Caco-2 (cell line): Measurements from ENCODE around the gene PACSIN2. TPM values are rescaled to one million over a fixed set of nuclear protein-coding genes. Genes with fewer than 3 reads are reported as not detected.
A peak's percentile ranks its signal among the peaks of the same experiment; 100 is the strongest.
"Not testable (repeated sequence)": the region's sequence is repeated elsewhere in the genome, so short reads cannot be mapped to it uniquely, and the experiment has no call there.

Experiments used
- BruUV-seq: library from RNA; stranded (reverse); fragments of 400-500 nt; replicated peaks from 2 replicates; lab custom pipeline; 2021; lab: Mats Ljungman, UMichigan
- CTCF ChIA-PET: fragments of 300-600 bp; sonication (Branson Sonifier 250); formaldehyde crosslinking; loops from one replicate; lab custom pipeline; 2022; ENCODE audit warnings: antibody characterized with exemption; lab: Charles Lee
- POLR2A ChIA-PET: fragments of 300-600 bp; sonication (Branson Sonifier 250); formaldehyde crosslinking; loops from one replicate; lab custom pipeline; 2022; ENCODE audit warnings: antibody characterized with exemption; lab: Charles Lee
- DNase-seq, 2 experiments: peaks; one replicate each; pipeline versions ENCODE4 v3.0.0 to v3.0.0-alpha.2; 2020 to 2022
- H3K27me3 ChIP-seq: replicated peaks from 2 replicates; pipeline ENCODE4 v1.6.0; 2011; ENCODE audit warnings: low read length; ENCODE audit not compliant: control insufficient read depth, insufficient read depth
- H3K36me3 ChIP-seq: 2 replicates; pipeline ENCODE4 v1.5.1; 2011; ENCODE audit warnings: low read length; ENCODE audit not compliant: control insufficient read depth, insufficient read depth
- H3K4me1 ChIP-seq: fragments of 250-450 bp; sonication (Bioruptor Pico); 2 replicates; pipeline ENCODE4 v1.5.1; 2020; ENCODE audit warnings: mild to moderate bottlenecking
- H3K4me3 ChIP-seq: 2 replicates; pipeline ENCODE4 v1.5.1; 2011; ENCODE audit warnings: low read depth, mild to moderate bottlenecking, control low read depth, low read length
- H3K9me3 ChIP-seq: fragments of 250-450 bp; sonication (Bioruptor Pico); 2 replicates; pipeline ENCODE4 v1.5.1; 2020; ENCODE audit warnings: mild to moderate bottlenecking, moderate library complexity
- H3K27ac Mint-ChIP-seq: one replicate; pipeline ENCODE4 v1.8.0; 2022; ENCODE audit warnings: mixed read lengths; ENCODE audit not compliant: unreplicated experiment
- H3K27me3 Mint-ChIP-seq: one replicate; pipeline ENCODE4 v1.8.0; 2022; ENCODE audit warnings: mixed read lengths; ENCODE audit not compliant: insufficient read depth, unreplicated experiment
- H3K36me3 Mint-ChIP-seq: one replicate; pipeline ENCODE4 v1.8.0; 2022; ENCODE audit warnings: mild to moderate bottlenecking, mixed read lengths; ENCODE audit not compliant: insufficient read depth, unreplicated experiment
- H3K4me1 Mint-ChIP-seq: one replicate; pipeline ENCODE4 v1.8.0; 2022; ENCODE audit warnings: low read depth, mixed read lengths; ENCODE audit not compliant: unreplicated experiment
- H3K4me3 Mint-ChIP-seq: one replicate; pipeline ENCODE4 v1.8.0; 2022; ENCODE audit warnings: mild to moderate bottlenecking, moderate library complexity, mixed read lengths; ENCODE audit not compliant: unreplicated experiment
- H3K9me3 Mint-ChIP-seq: one replicate; pipeline ENCODE4 v1.8.0; 2022; ENCODE audit warnings: mixed read lengths; ENCODE audit not compliant: unreplicated experiment
- CTCF ChIP-seq, 2 experiments: fragments of 200-600 bp in 1 of 2; IDR thresholded peaks; 1 replicate in 1 of 2; 2 replicates in 1 of 2; pipeline versions ENCODE4 v1.5.1 to v1.8.0; 2011 to 2022; ENCODE audit warnings: antibody characterized with exemption in 1 of 2, control low read depth in 1 of 2, inconsistent platforms in 1 of 2, low read depth in 1 of 2, low read length in 1 of 2, mild to moderate bottlenecking in 1 of 2, moderate library complexity in 1 of 2; ENCODE audit not compliant: insufficient read depth in 1 of 2, severe bottlenecking in 1 of 2, unreplicated experiment in 1 of 2
- intact Hi-C: fragments of 100-400 bp; cut with micrococcal nuclease; formaldehyde crosslinking; loops from one replicate; pipeline ENCODE4 v1.10.0; 2022; ENCODE audit not compliant: unreplicated experiment
- total RNA-seq: library from RNA; stranded (reverse); gene quantifications from 2 replicates; pipeline ENCODE4 v1.2.3, GENCODE V29; 2022

The PACSIN2 gene
- total RNA-seq, 1 experiment from 2014 or later, result 122 TPM

- CTCF ChIA-PET, result no interaction called here
- intact Hi-C loops, result loop anchor here (10.0 kb wide), 1 partner anchor 59 kb away; the partner anchor contains the start of gene PACSIN2
- no peak for TF ChIP-seq CTCF (IDR thresholded peaks at IDR 0.05; ENCODE audit: insufficient read depth in 1 of 2, low read depth in 1 of 2, low read length in 1 of 2, severe bottlenecking in 1 of 2, unreplicated experiment in 1 of 2)
- no TSS peak for BruUV-seq
- no peak overlapping the region for H3K27ac Mint-ChIP-seq
- no peaks in the 10 kb centered on the region for H3K27me3 ChIP-seq
- H3K9me3 ChIP-seq, result no peaks in the 10 kb centered on the region
- no peaks in the 10 kb centered on the region for H3K9me3 Mint-ChIP-seq
- peaks cover 70% of the 10 kb centered on the region for H3K36me3 Mint-ChIP-seq
- no peak overlapping the region for H3K4me3 ChIP-seq
- H3K36me3 ChIP-seq, result no peaks in the 10 kb centered on the region; the same call in 1 of the 2 replicates
- no peak overlapping the region for H3K4me3 Mint-ChIP-seq
- peaks cover 39% of the 10 kb centered on the region for H3K4me1 ChIP-seq
- H3K4me1 Mint-ChIP-seq, result peaks cover 57% of the 10 kb centered on the region
- no peaks in the 10 kb centered on the region for H3K27me3 Mint-ChIP-seq
- no peak for DNase-seq
- POLR2A ChIA-PET, result no interaction called here
Measured at GRCh38 chr22:42955848-42956247, 59.1 kb downstream of the PACSIN2 start.

GRCh38 chr22:42955087-42955635, 59.8 kb downstream of the PACSIN2 start:
- H3K4me1 ChIP-seq, result peaks cover 37% of the 10 kb centered on the region
- H3K4me1 Mint-ChIP-seq, result peaks cover 50% of the 10 kb centered on the region
- intact Hi-C loops, result loop anchor here (10.0 kb wide), 1 partner anchor 60 kb away; the partner anchor contains the start of gene PACSIN2

GRCh38 chr22:42953751-42954150, 61.2 kb downstream of the PACSIN2 start:
- Mint-ChIP-seq H3K27ac (peak overlapping the region; percentile 4), H3K36me3 (peaks cover 60% of the 10 kb centered on the region), H3K4me1 (peaks cover 44% of the 10 kb centered on the region)
- BruUV-seq, H3K4me3 Mint-ChIP-seq, H3K27me3 ChIP-seq, H3K36me3 ChIP-seq, H3K4me3 ChIP-seq, H3K27me3 Mint-ChIP-seq, POLR2A ChIA-PET, H3K9me3 ChIP-seq, H3K9me3 Mint-ChIP-seq, DNase-seq, CTCF ChIA-PET: not testable (repeated sequence)
- H3K4me1 ChIP-seq, result peaks cover 28% of the 10 kb centered on the region
- intact Hi-C loops, result loop anchor here (10.0 kb wide), 1 partner anchor 61 kb away; the partner anchor contains the start of gene PACSIN2

More at GRCh38 chr22:42955087-42955635, 59.8 kb downstream of the PACSIN2 start:
- Histone ChIP-seq H3K4me3 (no peak overlapping the region), H3K27me3 (no peaks in the 10 kb centered on the region), H3K36me3 (no peaks in the 10 kb centered on the region; the same call in 1 of the 2 replicates), H3K9me3 (no peaks in the 10 kb centered on the region)
- no peak for DNase-seq
- Mint-ChIP-seq H3K9me3 (no peaks in the 10 kb centered on the region), H3K27me3 (no peaks in the 10 kb centered on the region), H3K27ac (no peak overlapping the region), H3K36me3 (peaks cover 68% of the 10 kb centered on the region), H3K4me3 (no peak overlapping the region)
- CTCF ChIA-PET, result no interaction called here
- POLR2A ChIA-PET, result no interaction called here
- no peak for TF ChIP-seq CTCF (IDR thresholded peaks at IDR 0.05; ENCODE audit: insufficient read depth in 1 of 2, low read depth in 1 of 2, low read length in 1 of 2, severe bottlenecking in 1 of 2, unreplicated experiment in 1 of 2)
- BruUV-seq, result no TSS peak
